DMS153 treated with DMSO at 0.1 percent for 48 hours (cell line): ENCODE data around the gene TRRAP.
"Not testable (repeated sequence)": the region's sequence is repeated elsewhere in the genome, so short reads cannot be mapped to it uniquely, and the experiment has no call there.

Source experiments
- DNase-seq: peaks from one replicate; lab custom pipeline; 2025; ENCODE audit not compliant: unreplicated experiment; lab: John Stamatoyannopoulos, UW

TRRAP gene

DNA sequence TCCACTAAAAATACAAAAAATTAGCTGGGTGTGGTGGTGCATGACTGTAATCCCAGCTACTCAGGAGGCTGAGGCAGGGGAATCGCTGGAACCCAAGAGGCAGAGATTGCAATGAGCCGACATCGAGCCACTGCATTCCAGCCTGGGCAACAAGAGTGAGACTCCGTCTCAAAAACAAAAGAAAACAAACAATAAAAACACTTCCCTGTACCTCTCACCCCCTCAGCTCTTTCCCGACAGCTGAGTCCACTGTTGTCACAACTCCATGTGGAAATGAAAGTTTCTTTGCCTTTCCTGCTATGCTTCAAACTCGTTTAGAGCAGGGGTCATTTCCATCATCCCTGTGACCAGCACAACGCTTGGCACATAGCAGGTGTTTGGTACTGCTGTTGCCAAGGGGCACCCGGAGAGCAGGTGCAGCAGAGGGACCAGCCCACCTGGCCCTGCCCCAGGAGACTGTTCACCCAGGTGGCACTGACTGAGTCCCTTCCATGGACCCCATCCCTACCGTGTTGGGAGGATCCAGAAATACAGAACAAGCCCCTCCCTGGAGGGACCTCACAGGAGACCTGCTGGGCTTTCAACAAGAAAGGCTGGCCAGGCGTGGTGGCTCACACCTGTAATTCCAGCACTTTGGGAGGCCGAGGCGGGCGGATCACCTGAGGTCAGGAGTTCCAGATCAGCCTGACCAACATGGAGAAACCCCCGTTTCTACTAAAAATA lies 13.4 kb upstream of the TRRAP start:
- no peak for DNase-seq

DNA sequence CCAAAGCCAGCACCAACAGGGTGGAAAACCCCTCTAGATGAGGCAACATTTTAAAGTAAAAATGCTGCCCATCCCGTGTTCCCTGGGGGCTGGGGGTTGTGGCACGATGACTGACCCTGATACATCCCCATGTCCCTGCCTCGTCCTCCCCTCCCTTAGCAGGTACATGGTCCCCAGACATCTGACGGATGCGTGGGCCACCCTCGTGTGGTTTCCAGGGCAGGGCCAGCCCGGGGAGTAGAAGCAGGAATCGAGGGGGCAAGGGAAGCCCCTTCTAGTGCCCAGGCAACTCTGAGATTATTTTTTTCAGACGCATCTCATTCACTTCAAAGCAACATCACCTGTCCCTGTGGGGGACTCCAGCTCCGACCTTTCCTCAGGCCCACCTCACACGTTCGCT lies 12.0 kb upstream of the TRRAP start:
- no peak for DNase-seq

DNA sequence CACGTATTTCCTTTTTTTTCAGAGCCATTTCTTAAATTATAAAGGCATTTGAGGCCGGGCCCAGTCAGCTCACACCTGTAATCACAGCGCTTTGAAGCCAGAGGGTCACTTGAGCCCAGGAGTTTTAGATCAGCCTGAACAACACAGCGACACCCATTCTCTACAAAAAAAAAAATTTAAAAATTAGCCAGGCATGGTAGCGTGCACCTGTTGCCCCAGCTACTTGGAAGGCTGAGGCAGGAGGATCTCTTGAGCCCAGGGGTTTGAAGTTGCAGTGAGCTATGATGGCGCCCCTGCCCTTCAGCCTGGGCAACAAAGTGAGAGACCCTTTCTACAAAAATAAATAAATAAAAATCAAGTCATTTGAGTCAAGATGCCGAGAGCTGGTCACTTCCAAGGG lies 11.6 kb upstream of the TRRAP start:
- DNase-seq, result no peak

DNA sequence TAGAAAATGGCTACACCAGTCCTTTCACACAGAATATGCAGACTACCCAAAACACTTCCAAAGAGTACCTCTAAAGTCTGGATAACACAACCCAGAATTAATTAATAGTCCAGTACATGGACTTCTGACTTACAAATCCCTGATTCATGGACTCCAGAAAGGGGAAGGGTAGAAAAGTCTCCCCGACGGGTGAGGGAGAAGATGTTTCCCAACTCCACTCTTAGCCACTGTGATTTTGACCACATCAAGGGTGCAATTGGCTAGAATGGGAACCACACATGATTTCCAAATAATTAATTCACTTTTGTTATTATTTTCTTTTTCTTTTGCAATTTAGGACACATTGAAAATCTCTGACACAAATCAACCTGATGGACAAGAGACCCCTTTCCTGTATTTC lies 9.9 kb upstream of the TRRAP start:
- no peak for DNase-seq

DNA sequence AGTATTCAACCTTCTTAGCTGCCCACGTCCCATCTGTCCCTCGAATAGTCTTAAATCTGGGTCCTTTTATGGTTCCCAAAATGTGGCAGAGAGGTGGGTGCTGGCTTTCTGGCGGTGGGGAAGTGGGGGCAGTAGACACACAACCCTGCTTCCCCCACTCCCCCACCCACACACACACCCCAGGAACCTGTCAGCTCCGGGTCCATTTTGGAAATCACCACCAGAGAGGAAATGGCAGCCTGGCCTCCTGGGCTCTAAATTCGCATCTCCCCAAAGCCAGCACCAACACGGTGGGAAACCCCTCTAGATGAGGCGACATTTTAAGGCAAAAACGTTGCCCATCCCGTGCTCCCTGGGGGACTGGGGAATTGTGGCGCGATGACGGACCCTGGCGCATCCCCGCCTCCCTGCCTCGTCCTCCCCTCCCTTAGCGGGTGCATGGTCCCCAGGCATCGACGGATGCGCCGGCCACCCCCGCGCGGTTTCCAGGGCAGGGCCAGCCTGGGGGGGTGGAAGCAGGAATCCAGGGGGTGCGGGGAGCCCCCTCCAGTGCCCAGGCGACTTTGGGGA lies 9.2 kb upstream of the TRRAP start:
- no peak for DNase-seq

DNA sequence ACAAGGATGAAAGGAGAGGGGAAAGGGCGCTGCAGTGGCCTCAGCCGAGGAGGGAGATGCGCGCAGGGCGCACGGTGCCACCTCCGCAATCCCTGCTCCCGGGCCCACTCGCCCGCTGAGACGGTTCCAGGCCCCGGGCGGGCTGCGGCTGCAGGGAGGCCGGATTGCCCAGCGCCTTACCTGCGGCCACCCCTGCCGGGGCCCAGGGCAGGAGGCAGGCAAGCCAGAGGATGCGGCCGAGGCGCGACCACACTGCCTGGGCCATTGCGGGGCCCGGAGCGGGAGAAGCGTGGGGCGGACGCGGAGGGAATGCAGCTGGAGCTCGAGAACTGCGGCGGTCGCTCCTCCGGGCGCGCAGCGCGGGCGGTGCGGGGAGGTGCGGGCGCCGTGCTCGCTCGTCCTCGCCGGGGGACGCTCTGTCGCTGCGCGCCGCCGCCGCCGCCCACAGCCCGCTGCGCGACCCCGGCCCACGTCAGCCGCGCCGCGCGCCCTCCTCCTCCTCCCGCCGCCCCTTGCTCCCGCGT lies 8.7 kb upstream of the TRRAP start, which contains the start of gene TMEM130:
TSS of gene TMEM130 (minus strand) at position 418 of the 524 bp plus-strand sequence. CDS start at position 265, 153 bp downstream.
- DNase-seq, result no peak

DNA sequence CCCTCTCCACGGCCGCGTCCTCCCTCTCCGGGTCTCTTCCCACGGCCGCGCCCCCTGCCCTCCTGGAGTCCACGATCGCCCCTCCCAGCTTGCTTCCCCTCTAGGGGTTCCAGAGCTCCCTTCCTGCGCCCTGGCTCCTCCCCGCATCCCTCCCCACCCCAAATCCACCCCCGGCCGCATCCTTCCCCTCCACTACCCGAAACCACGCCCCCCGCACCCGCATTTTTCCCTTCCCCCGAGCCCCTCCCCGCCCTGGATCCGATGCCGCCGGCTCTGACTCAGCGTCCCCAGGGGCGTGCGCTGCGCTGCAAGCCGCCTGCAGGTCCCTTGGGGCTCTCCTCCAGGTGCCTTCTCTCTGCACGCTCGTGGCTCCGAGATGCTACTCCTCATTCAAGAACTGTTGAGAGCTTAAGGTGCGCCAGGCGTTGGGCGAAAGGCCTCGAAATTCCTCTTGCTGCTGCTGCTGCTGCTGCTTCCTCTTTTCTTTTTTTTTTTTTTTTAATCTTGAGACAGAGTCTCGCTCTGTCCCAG lies 8.1 kb upstream of the TRRAP start:
- DNase-seq, result peak; percentile 21

DNA sequence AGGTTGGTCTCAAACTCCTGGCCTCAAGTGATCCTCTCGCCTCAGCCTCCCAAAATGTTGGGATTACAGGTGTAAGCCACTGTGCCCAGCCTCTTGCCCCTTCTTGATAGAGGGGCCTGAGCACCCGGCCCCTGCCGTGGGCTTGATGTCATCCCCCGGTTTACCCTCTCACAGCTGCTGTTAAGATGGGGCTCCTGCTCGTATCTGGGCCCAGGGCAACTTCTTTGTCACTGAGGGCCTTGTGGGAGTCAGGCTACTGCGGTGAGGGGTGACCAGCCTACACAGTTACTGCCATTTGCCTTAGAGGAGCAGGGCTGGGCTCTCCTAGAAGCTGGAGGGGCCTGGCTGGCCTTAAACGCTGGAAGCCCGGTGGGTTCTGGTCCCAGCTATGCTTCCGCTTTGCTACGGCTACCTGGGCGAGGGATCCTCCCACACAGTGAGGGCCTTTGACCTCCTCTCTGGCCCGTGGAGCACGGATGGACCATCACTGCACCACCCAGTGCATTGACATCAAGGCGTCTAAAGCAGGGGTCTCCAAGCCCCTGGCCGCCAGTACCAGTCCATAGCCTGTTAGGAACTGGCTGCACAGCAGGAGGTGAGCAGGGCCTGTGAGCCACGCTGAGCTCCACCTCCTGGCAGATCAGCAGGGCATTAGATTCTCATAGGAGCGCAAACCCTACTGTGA lies 7.4 kb upstream of the TRRAP start:
- no peak for DNase-seq

DNA sequence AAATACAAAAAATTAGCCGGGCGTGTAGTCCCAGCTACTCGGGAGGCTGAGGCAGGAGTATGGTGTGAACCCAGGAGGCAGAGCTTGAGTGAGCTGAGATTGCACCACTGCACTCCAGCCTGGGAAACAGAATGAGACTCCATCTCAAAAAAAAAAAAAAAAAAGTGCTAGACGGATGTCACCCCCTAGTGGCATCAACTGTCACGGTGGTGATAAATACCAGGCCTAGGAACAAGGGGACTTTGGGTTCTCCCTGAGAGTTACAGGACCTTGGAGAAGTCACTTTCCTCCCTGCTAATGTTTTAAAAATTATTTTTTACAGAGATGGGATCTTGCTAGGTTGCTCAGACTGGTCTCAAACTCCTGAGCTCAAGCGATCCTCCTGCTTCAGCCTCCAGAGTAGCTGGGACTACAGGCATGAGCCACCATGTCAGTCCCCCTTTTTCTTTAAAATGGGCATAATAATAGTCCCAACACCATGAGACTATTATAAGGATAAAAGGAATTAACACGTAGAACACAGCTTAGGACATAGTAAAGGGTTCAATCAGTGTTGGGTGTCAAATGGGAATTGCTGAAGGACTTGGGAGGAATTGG lies 5.9 kb upstream of the TRRAP start:
- no peak for DNase-seq

DNA sequence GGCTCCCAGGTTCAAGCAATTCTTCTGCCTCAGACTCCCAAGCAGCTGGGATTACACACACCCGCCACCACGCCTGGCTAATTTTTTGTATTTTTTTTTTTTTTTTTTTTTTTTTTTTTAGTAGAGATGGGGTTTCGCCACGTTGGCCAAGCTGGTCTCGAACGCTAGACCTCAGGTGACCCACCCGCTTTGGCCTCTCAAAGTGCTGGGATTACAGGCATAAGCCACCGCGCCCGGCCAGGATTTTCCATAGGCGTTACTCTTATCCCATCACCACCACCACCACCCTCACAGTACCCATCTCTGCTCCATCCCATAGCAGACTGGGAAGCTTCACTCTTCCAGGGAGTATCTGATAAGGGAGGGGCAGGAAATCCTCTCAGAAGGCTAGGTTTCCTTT lies 4.7 kb upstream of the TRRAP start:
- DNase-seq, result not testable (repeated sequence)

DNA sequence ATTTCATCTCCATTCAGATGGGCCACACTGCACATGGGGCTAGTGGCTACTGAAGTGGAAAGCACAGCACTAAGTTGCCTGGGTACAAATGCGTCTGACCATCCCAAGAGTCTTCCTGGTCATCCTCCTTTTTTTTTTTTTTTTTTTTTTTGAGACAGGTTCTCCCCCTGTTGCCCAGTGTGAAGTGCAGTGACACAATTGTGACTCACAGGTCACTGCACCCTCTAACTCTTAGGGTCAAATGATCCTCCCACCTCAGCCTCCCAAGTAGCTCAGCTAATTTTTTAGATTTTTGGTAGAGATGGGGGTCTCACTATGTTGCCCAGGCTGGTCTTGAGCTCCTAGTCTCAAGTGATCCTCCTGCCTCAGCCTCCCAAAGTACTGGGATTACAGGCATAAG lies 3.4 kb upstream of the TRRAP start:
- DNase-seq, result no peak

DNA sequence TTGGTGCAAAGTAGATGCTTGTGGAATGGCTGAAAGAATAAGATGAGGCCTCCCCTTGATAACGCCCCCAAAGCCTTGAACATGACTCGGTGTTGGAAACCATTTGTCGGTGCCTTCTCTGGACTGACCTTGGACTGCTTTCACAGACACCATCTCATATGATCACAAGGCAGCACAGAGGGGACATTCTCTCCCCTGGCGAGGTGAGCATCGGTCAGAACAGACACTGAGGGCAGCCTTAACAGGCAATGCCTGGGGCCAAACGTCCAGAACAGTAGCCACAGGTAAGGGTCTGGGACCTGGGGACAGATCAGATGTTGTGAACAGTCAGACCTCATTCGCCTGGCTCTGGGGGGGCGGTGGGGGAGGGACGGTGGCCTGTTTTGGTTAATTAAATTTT lies 2.8 kb upstream of the TRRAP start:
- DNase-seq, result no peak

DNA sequence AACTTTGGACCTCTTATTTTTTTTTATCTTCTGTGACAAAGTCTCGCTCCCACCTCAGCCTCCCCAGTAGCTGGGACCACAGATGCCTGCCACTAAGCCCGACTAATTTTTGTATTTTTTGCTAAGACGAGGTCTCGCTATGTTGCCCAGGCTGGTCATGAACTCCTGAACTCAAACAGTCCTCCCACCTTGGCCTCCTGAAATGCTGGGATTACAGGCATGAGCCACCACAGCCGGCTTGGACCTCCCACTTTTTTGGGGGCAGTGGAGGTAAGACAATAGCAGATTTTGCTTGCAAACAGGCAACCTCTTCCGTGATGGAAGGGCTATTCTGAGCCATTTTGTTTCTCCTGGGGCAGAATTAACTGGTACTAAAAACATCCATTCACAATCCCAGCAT lies 1.2 kb upstream of the TRRAP start:
- no peak for DNase-seq

DNA sequence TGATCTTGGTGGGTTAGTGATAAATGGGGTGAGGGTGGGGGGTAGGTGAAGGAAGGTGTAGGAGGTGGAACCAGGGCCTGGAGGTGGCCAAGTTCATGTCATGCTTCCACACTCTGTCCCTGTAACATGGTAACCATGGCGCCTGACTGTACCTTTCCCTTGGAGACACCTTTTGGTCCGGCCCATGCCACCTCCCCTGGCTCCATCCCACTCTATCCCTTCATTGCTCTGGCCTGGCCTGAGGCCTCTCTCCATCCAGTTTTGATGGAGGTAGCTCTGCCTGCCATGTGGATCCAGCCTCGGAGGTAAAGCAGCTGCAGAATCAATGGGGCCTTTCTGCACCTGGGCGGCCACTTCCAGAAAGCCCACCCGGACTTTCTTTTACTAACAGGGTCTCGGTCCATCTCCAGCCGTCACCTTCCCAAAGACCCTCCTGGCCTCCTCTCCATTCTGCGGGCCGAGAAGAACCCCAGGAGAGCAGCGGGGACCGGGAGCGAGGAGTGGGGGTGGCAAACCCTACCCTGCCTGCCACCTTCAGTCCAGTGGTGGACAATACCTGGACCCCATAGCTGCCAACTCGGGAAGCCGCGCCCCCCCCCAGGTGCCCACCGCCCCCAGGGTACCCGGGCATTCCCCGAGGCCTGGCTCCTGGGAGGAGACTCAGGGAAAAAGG lies 504 bp upstream of the TRRAP start:
- no peak for DNase-seq

DNA sequence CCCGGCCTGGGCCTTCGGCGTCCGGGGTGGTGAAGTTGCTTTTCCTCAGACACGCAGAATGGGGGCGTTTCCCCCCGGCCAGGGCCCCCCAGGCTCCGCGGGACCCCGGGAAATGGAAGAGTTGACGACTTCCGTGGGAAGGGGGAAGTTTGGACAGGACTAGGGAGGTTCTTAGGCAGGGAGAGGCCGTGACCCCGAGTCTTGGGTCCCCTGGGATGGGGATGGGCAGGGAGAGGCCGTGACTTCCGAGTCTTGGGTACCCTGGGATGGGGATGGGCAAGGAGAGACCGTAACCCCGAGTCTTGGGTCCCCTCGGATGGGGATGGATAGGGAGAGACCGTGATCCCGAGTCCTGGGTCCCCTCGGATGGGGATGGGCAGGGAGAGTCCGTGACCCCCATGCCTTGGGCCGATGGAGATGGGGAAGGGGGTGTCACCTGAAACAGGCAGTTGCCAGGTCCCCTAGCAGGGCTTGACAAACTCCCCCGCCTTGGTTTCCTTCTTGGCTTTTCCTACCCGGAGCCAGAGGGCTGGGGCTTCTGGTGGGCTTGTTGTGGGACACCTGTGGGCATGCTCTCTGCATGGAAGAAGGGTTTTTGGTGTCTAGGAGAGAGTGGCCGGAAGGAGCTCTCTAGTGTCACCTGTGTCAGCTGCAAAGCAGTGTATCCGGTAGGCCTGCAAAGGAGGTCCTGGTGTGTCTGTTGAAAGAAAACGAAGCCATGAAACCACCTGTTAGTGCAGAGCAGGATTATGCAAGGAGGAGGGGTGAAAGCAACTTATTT lies 1.1 kb downstream of the TRRAP start:
- DNase-seq, result peak; percentile 13

DNA sequence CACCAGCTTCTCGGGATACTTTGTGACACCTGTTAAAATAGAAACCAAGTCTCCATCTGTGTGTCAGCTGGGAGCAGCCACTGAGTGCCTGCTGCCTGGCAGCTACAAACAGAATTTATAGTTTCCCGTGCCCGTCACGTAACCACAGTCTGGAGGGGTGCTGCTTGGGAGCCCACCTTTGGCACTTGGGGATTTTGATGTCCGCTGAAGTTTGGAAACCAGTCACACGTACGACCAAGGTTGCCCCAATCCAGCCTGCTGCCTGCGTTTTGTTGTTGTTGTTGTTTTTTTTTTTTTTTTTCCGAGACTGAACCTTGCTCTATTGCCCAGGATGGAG lies 1.6 kb downstream of the TRRAP start:
- no peak for DNase-seq

DNA sequence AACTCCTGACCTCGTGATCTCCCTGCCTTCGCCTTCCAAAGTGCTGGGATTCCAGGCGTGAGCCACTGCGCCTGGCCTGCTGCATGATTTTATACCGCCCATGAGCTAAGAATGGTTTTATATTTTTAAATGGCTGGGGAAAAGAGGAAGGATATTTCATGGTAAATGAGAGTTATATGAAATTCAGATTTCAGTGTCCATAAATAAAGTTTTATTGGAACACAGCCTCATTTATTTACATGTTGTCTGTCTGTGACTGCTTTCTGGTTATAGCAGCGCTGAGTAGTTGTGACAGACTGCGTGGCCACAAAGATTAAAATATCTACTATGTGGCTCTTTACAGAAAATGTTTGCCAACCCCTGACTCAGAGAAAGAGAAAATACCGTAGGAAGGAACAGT lies 2.2 kb downstream of the TRRAP start:
- no peak for DNase-seq

DNA sequence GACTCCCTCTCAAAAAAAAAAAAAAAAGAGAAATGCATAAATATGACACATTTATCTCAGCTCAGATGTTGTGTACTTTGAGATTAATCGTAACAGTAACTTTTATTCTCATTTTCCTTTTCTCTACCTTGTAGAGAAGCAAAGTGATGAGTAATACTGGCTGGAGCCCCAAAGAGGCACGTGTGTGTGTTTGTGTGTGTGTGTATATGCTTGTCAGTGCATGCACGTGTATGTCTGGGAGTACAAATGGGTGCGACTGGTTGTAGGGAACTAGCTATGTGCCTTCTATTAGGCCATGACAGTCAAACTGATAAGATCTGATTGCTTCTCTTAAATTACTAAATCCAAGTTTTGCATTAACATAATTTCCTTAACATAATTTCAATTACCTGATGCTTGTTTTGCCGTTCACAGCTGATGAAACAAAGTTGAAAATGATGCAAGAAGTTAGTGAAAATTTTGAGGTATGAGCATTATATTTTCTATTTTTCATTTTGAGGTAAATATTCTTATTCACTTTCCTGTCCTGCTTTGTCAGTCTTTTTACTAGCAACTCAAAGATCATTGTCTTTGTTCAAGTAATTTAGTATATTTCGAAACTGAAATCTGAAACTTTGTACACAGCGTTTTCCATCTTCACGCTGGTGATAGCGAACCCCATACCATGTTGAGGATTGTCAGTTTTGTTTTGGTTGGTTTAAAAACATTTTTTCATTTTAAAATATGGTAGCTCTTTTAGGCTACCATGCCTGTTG lies 3.4 kb downstream of the TRRAP start:
- DNase-seq, result no peak

DNA sequence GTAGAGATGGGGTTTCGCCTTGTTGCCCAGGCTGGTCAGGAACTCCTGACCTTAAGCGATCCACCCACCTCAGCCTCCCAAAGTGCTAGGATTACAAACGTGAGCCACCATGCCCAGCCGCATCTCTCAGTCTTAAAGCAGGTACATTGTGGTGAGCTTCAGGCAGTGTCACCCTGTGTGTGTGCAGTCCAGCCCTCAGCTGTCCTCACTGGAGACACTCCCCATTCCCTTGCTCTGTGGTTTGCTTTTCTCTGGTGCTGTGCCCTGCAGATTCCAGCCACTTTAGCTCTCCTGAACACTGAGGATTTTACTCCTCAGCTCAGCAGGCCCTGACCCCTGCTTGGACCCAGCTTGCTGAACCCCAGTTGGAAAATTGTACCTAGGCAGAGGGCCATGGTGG lies 6.1 kb downstream of the TRRAP start:
- DNase-seq, result no peak

DNA sequence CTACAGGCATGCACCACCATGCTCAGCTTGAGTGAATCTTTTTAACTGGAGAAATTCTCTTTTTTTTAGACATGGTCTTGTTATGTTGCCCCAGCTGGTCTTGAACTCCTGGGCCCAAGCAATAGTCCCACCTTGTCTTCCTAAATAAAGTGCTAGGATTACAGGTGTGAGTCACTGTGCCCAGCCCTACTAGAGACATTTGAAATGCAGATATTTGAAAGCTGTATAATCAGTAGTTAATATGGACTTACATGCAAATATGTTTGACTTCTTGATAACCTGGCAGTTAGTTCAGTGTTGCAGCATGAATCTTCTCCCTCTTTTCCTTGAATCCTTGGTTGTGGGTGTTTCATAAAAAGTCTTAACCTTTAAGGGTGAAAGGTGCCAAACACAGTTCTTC lies 8.7 kb downstream of the TRRAP start:
- DNase-seq, result no peak
